HG03378 (cell line): ENCODE measurements around the gene KREMEN1.

Source experiments
- ATAC-seq: cut with Tn5 transposase; IDR thresholded peaks from one replicate; pipeline ENCODE4 v1.9.1; 2021; ENCODE audit warnings: mild to moderate bottlenecking, moderate library complexity; ENCODE audit not compliant: unreplicated experiment

KREMEN1 gene

DNA sequence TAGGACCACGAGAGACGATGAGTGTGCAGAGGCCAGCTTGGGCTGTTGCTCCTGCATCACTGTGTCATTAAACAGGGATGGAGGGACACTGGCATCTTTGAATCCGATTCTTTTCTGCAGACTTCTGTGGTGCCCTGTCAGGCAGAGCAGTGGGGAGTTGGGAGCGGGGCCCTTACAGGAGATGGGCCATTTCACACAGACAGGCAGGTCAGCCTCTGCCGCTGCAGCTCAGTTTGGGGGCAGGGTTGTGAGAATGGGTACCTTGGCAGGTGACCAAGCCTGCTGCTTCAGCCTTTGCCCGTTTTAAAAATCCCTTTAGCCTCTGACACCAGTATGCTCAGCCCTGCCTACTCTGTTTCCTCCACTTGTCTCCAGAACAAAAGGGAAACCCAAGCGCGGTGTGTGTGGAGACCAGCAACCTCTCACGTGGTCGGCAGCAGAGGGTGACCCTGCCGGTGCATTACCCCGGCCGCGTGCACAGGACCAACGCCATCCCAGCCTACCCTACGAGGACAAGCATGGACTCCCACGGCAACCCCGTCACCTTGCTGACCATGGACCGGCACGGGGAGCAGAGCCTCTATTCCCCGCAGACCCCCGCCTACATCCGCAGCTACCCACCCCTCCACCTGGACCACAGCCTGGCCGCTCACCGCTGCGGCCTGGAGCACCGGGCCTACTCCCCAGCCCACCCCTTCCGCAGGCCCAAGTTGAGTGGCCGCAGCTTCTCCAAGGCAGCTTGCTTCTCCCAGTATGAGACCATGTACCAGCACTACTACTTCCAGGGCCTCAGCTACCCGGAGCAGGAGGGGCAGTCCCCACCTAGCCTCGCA is 23.8 kb upstream of the KREMEN1 start:
- no peak for ATAC-seq

DNA sequence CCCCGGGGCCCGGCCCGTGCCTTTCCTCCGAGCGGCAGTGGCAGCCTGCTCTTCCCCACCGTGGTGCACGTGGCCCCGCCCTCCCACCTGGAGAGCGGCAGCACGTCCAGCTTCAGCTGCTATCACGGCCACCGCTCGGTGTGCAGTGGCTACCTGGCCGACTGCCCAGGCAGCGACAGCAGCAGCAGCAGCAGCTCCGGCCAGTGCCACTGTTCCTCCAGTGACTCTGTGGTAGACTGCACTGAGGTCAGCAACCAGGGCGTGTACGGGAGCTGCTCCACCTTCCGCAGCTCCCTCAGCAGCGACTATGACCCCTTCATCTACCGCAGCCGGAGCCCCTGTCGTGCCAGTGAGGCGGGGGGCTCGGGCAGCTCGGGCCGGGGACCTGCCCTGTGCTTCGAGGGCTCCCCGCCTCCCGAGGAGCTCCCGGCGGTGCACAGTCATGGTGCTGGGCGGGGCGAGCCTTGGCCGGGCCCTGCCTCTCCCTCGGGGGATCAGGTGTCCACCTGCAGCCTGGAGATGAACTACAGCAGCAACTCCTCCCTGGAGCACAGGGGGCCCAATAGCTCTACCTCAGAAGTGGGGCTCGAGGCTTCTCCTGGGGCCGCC is 23.1 kb upstream of the KREMEN1 start:
- ATAC-seq: no peak

DNA sequence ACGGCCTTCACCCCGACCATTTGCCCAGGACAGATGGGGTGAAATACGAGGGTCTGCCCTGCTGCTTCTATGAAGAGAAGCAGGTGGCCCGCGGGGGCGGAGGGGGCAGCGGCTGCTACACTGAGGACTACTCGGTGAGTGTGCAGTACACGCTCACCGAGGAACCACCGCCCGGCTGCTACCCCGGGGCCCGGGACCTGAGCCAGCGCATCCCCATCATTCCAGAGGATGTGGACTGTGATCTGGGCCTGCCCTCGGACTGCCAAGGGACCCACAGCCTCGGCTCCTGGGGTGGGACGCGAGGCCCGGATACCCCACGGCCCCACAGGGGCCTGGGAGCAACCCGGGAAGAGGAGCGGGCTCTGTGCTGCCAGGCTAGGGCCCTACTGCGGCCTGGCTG is 22.4 kb upstream of the KREMEN1 start:
- ATAC-seq: no peak

DNA sequence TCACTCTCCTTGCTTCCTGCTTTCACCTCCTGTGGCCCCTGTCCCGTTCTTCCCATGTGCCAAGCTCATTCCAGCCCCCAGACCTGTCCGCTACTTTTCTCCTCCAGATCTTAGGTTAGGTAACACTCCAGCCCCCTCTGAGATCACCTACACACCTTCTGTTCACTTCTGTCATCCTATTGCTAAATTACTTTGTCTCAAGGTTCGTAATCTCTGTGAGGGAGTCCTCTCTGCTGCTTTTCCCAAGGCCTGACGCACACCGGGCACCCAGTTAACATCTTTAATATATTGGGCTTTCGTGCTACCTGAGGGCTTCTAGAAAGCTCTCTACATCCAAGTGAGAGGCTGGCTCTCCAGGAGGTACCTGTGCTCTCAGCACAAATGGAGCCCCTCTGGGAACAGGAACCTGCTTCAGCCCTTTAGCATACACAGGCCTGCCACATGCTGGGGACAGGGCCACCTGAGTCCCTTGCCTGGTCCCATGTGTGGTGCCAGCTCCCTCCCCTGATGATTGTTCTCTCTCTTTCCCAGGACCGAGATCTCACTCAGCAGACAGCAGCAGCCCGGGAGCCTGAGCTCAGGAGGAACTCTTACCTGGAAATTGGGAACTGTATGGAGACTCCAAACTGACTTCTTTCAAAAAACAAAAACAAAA is 19.7 kb upstream of the KREMEN1 start:
- no peak for ATAC-seq

DNA sequence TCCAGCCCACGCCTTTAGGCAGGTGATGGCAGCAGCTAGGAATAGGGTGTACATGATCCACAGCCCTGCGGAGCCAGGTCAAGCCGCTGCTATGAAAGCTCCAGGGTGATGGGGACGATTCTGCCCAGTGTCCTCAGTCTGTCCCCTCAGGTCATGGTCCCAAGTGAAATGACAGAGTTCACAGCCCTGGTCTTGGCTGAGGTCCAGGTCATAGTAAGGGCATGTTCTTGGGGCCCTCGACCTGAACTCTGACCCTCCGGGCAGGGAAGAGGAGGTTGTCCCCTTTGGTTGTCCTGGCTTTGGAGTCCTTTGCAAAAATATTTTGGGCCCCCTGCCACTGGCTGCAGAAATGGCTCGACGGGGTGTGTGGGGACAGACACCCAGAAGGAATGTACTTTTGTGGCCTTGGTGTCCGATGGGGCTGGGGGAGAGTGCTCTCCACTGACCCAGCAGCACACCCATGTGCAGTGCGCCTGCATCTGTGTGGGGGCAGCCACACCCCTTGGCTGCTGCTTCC is 18.5 kb upstream of the KREMEN1 start:
- ATAC-seq: no peak

DNA sequence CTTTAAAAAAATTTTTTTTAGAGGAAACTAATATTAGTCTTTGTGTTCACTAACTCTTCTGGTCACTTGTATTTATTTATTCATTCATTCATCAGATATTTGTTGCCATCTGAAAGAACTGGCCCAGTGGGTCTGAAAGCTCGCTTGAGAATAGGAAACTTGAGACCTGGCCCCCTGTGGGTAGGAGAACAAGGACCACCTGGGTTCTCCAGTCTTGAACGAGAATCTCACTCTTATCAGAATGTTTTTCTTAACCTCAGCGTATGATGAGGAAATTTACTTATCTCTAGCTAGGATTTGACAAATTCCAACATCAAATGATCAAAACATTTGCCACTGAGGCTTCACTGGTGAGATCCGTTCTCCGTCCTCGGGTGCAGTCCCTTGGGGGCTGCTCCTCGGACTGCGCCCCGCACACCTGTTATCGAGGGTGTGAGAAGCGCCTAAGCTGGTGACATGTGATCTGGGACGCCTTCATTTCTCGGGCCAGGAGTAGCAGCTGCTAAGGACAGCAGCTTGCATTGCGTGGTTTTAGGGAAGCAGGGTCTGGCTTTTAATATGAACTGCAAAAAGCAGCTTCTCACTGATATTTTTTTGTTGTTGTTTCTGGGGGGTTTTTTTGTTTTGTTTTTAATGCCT is 17.5 kb upstream of the KREMEN1 start:
- no peak for ATAC-seq

DNA sequence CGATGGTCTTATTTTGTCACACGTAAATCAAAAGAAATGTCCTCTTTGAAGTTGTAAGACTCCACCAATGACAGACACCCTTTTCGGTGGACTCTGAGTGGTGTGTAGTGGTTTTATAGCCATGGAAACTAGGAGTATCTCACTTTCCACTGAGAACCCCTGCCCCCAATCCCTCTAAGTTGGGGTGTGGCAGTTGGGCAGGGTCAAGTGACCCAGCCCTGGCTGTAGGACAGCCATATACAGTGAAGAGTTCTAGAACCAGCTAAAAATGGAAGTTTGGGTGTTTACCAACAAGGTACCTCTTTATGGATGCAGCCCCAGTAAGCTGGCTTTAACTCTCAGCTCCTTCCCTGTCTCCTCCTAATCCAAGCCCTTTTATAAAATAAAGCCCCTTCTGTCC is 16.4 kb upstream of the KREMEN1 start:
- ATAC-seq: no peak

DNA sequence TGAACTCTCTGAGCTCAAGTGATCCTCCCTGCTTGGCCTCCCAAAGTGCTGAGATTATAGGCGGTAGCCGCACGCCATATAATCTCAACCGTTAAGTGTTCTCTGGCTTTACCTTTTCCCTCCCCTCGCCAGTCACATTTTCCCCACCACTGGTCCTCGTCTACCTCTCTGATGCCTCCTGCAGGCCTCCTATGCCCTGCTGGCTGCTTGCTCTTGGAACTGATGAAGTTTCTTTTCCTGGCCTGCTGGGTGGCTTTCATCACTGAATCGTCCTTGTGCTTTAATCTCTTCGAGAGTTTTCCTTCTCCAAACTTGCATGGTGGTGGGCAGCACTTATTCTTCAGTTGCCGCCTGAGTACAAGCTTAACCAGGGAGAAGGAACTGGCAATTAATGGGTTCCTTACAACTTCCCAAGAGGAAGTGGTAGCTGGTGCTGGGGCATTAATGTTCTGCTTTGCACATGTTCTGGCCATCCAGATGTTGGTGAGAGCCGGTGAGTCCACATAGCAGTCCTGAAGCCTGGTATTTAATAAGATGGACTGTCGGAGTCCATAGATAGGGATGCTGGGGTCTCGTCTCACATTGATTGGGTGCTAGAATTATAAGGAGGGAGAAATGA is 12.5 kb upstream of the KREMEN1 start:
- ATAC-seq: no peak

DNA sequence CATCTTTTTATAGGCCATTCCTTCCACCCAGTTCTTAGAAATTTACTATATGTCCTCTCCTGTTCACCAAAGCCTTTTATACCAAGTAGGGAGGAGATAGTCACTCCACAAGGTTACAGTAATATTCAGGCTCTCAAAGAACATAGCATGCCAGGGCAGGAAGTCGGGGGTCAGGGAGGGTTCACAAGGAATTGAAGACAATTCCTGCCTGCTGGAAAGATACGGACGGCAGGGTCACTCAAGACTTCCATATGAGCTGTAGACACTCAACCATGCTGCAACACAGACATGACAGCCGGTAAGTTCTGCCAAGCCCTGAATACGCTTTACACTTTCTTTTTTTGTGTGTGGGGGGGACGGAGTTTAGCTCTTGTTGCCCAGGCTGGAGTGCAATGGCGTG is 11.9 kb upstream of the KREMEN1 start:
- ATAC-seq: no peak

DNA sequence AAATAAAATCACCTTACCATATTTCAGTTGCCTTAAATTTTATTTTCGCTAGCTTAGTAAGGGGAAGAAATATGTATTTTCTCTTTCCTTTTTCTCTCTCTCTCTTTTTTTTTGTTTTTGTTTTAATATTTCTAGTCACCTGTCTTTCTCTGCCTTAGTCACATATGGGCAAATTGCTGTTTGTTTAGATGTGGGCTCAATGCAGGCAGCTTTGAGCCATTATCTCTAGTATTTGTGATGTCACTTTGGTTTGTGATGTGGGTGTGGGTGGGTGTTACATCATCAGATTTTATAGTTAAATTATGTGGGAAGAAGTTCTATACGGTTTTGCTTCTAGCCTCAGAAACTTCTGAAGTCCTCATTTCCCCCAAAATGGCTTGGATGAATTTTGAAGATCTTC is 11.1 kb upstream of the KREMEN1 start, which contains the start of gene C22orf31:
TSS of gene C22orf31 (minus strand) at position 59 of the 400 bp plus-strand sequence. CDS start at position 20, 39 bp downstream.
- ATAC-seq: no peak

DNA sequence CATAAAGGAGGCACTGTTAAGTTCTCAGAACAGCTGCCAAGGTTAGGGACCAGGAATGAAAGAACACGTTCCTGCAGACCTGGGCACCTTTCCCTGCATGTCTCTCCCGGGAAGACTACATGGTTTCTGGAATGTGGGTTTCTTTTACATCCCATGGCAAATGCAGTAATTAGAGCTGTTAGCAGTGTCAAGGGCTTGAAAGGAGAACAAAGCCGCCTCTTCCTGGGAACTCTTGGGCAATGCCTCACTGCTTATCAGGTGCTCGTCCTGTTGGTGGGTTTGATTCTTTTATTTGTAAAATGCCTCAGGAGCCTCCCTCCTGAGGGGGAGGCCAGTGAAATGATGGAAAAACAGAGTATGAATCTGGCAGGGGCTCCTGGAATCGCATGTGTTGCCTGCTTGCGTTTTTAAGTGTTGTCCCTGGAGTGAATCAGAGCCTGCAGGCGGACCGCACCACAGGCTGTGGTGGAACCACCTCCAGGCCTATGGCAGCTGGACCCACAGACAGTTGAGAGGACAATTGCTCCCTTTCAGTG is 10.5 kb upstream of the KREMEN1 start:
- ATAC-seq: no peak

DNA sequence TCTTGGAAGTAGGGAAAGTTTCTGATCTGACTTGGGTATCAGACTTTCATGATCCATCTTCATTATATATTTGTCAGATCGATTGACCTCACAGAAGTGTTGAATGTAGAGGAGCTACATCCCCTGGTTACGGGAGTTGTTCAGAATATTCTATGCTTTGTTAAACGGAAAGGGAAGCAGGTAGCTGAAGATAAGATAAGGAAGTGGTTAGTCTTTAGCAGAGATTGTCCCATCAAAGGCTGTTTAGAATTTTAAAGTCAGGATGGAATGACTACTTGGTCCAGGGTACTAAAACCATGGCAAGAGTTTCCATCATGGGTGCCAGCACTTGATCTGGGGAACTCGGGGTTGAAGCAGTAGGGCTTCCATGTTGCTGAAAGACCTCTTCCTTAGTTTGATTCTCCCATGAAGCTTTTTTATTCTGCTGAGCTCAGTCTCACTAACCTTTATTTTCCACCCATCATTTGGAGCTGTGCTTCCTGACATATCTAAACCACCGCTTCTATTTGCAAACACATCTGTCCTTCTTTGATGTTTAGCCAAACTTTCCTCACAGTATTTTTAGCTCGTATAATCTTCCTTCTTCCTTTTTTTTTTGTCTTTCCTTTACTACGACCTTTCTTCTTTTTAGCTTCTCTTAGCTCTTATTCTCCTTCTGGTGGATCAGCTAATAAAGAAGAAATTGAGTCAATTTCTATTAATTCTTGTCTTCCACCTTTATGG is 7.2 kb upstream of the KREMEN1 start:
- ATAC-seq: no peak

DNA sequence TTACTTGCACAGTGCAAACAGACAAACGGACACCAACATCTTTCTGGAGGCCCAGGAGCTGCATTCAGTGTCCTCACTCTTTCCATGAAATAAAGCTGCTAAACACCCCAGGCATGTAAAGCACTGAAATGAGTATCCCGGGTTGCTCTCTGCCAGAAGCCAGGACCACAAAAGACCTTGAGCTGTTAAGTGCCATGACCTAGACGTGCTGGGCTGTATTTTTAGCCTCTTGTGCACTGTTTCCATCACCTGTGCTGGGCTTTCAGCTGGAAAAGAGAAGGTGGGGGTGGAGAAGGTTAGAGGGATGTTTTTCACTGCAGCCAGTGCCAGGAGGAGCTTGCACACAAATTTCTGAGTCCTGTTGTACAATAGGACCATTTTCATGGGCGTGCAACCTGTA is 3.4 kb upstream of the KREMEN1 start:
- no peak for ATAC-seq

DNA sequence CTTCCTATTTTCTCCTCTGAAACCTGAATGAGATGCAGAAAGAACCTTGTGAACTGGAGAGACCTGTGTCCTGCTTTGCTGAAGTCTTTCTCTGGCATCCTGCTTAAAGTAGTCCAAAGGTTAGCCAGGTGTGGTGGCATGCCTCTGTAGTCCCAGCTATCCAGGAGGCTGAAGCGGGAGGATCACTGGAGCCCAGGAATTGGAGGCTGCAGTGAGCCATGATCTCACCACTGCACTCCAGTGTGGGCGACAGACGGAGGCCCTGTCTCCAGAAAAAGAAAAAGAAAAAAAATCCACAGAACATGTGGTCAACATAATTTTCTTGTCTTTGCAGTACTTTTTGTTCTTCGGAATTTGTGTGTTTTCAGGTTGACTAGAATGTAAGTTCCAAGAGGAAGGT is 2.3 kb upstream of the KREMEN1 start:
- ATAC-seq: no peak

DNA sequence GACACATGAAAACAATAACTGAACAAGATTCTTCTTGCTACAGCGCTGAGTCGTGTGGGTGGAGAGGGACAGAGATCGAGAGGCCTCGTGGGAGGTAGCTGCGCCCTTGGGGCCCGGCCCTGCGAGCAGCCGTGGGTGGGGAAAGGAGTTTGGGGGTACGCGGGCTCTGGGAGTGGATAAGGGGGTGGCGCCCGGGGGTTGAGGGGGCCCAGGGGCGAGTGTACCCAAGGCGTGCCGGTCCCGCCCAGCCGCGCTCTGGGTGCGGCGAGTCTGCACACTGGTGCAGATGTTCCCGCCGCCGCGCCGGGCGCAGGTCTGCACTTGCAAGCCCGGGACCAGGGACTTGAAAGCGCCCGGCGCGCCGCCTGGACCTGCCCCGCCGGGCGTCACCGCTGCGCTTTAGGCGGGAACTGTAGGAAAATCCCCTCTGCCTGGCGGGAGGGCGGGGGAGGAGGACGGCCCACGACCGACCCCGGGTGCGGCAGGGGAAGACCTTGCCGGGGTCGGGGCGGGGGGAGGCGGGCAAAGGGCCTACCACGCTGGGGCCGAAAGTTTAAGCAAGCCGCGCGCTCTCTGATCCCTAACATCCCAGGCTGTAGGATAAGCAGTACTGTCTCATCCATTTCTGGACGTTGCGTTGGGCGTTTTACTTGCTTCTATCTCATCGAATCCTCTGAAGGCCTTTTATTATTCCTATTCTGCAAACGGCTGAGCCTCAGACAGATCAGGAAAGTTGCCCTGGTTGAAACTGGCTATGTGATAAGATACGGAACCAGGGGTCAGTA is 1.4 kb upstream of the KREMEN1 start:
- ATAC-seq: no peak

DNA sequence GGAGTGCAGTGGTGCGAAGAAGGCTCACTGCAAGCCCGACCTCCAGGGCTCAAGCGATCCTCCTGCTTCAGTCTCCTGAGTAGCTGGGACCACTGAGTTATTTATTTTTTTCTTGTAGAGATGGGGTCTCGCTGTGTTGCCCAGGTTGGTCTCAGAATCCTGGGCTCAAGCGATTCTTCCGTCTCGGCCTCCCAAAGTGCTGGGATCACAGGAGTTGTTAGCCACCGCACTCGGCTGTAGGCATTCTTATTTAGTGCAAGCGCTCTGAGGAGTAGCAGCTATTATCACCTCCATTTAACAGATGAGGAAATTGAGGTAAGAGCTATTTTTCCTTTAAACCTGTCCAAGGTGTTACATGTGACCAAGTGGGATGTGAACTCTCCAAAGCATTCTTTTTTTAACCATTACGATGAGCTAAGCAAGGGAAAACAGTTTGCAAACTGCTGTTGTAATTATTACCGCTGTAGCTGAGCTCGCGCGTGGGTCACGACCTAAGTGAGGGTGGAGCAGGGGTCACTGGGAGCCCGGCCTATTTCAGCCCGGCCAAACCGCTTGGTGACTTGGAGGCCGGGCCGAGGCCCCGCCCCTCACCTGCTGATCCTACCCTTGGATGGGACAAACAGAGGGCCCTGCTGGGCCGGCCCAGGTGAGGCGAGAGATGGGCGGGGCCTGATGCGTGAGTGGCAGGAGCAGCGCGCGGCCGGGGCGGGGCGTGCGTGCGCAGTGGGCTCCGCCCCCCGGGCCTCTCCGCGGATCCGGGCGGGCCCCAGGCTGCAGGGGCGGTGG is 449 bp upstream of the KREMEN1 start:
- ATAC-seq: peak; percentile 44

DNA sequence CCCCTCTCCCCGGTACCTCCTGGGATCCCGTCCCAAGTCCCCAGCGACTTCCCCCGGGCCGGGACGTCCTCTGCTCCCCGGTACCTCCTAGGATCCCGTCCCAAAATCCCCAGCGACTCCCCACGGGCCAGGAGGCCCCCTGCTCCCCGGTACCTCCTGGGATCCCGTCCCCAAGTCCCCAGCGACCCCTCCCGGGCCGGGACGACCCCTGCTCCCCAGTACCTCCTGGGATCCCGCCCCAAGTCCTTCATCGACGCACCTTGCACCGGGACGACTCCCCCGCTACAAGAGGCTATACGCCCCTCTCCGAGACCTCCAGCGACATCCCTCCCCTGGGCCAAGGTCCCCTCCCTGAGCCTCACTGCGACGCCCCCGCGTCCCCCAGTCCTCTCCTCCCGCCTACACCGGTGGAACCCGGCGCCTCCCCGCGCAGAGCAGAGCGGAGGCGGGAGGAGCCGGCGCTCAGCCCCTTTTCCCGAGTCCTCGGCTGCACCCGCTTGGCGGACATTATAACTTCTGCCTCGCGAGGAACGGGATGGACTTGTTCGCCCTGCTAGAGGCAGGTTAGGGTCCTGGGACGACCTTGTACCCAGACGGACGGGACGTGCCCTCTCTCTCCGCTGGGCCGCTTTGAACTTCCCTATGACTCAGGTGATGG is 912 bp downstream of the KREMEN1 start:
- no peak for ATAC-seq

DNA sequence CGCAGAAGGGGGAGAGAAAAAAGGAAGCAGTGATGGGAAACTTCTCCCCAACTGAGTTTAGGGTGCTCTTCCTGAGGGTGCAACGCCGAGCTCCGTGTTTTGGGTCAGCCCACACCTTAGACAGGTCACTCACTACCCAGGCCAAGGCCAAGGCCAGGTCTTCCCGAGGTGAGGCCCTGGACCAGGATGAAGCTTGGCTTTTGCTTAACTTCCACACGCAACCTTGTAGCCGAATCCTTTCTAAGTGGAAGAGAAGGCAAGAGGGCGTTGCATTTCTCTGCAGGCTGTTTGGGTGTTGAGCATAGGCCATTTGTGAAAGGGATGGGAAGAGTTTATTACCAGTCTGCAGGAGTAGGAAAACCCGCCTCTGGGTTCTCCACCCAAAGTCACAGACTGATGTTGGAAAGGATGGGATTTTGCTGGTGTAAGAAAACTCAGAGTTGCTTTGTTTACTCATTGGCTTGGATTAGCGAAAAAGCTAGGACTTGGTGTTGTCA is 1.5 kb downstream of the KREMEN1 start:
- no peak for ATAC-seq
